H1 (cell line): ENCODE data around the gene LCLAT1. TPM values are rescaled to one million over a fixed set of nuclear protein-coding genes. Genes with fewer than 3 reads are reported as not detected.

Experiments
- KDM4A ChIP-seq: IDR thresholded peaks from one replicate; pipeline ENCODE4 v1.7.1; 2012; ENCODE audit warnings: low read depth, mild to moderate bottlenecking, moderate library complexity, low read length, inconsistent platforms; ENCODE audit not compliant: severe bottlenecking
- SIRT6 ChIP-seq: IDR thresholded peaks from one replicate; pipeline ENCODE4 v1.7.1; 2012; ENCODE audit warnings: low read length, inconsistent platforms
- TAF1 ChIP-seq: IDR thresholded peaks from 2 replicates; pipeline ENCODE4 v1.6.1; 2011; ENCODE audit warnings: mild to moderate bottlenecking, low read depth, low read length
- polyA plus RNA-seq, 7 experiments: library from polyadenylated mRNA; depleted of rRNA in 3 of 7; stranded (reverse) in 5 of 7; unstranded in 2 of 7; fragments of >200 nt in 5 of 7; fragments of 200-250 nt in 2 of 7; gene quantifications; 1 replicate in 5 of 7; 2 replicates in 1 of 7; 4 replicates in 1 of 7; pipeline versions ENCODE4 v1.2.1 to v1.2.3, GENCODE V29; 2011 to 2013; ENCODE audit warnings: missing spikeins in 2 of 7, mixed read lengths in 2 of 7
- total RNA-seq: library from RNA; stranded (reverse); fragmentation: NEBNext Ultra II Directional; extraction: Animal tissue kit (Norgen Biotek cat#: 25700); gene quantifications from 2 replicates; pipeline ENCODE4 v1.2.1, GENCODE V29; 2021
- TF ChIP-seq, protein P1 (sequence below): IDR thresholded peaks from 2 replicates; pipeline ENCODE4 v1.6.1; 2011; ENCODE audit warnings: low read depth, mild to moderate bottlenecking, low read length; ENCODE audit not compliant: insufficient read depth

LCLAT1 gene
- total and polyA plus RNA-seq, 2 of the 8 experiments (the other 6 are each of a cell fraction or from before 2014, with no cell fraction given) = 7.6 to 22.0 TPM

DNA sequence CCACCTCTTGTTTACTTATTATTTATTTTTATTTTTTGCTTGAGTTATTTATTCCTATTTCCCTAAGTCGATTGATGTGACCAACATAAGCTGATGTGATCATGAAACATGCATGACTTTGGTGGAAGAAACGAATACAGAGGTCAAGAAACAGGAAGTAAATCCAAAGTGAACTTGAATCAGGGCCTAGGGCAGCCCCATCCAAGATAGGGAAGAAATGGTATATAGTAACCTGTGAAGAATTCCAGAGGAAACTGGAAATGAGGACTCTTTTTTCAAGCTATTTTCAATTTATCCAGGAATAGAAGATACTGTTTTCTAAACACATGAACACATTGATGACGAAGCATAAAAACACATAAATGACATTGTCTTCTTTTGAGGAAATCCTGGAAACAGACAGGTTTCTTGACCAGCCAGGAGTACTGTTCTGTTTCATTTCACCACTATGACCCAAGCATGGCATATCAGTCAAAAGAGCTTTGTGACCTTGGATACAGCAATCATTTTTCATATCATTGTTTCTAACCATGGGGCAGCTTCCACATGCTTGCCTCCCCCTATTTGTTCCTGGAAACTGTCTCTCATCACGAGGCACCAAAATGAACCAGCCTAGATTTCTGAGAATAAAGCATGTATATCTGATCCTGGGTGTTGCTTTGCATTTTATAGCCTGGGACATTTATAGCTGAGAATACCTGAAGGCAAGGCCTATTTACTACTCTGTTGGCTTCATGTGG, 9.1 kb upstream of the LCLAT1 start (continued):
- no peak for TF ChIP-seq TAF1
- no peak for TF ChIP-seq KDM4A
- TF ChIP-seq, protein P1, sequence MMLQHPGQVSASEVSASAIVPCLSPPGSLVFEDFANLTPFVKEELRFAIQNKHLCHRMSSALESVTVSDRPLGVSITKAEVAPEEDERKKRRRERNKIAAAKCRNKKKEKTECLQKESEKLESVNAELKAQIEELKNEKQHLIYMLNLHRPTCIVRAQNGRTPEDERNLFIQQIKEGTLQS = no peak
- TF ChIP-seq SIRT6 = no peak
